ENCODE results near the gene RYR1.

DNA sequence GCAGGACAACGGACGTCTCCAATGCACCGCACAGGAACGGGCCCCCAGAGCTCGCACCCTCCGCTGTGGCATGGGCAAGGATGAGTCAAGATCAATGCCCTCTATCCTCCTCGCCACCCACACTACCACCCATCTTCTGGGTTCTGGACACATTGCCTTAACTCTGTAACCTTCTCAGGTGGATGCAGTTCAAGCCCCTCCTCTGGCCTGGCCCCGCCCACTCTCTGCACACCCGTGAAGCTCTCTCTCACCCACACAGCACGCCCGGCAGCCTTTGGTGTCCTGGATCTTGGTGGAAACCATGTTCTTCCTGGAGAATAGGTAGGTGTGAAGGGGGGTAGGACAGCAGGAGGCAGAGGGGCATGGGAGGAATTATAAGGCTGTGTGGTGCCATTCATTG is 163.6 kb downstream of the RYR1 start:
- TF ChIP-seq POLR2AphosphoS5 (IDR thresholded peaks at IDR 0.05; ENCODE audit: low read depth, low read length) (no peak), POLR2A (IDR thresholded peaks at IDR 0.05; ENCODE audit: low read depth, low read length) (no peak), TAF1 (IDR thresholded peaks at IDR 0.05; ENCODE audit: borderline replicate concordance, low read depth, low read length) (no peak)

Data from GM12892 (cell line).